Uterus (tissue), 4 donors: ENCODE results near the gene ZNF823. TPM values are rescaled to one million over a fixed set of nuclear protein-coding genes. Genes with fewer than 3 reads are reported as not detected.

Source experiments
- DNase-seq, 2 donors: peaks; one replicate each; pipeline ENCODE4 v3.0.0-alpha.2; 2019 to 2020
- H3K27ac ChIP-seq, 2 donors: fragments of 200-600 bp; sonication (generic); 1 replicate in 1 of 2; 2 replicates in 1 of 2; pipeline ENCODE4 v1.5.1; 2016 to 2018
- H3K27me3 ChIP-seq, 2 donors: fragments of 200-600 bp; sonication (generic); one replicate each; pipeline ENCODE4 v1.5.1; 2018 to 2019; ENCODE audit warnings: control low read depth in 1 of 2
- H3K36me3 ChIP-seq, 2 donors: fragments of 200-600 bp; sonication (generic); one replicate each; pipeline ENCODE4 v1.5.1; 2019; ENCODE audit warnings: control low read depth in 1 of 2
- H3K4me1 ChIP-seq, 2 donors: fragments of 200-600 bp; sonication (generic); one replicate each; pipeline ENCODE4 v1.5.1; 2018 to 2019; ENCODE audit warnings: control low read depth in 1 of 2
- H3K4me3 ChIP-seq, 2 donors: fragments of 200-600 bp; sonication (generic); 1 replicate in 1 of 2; 2 replicates in 1 of 2; pipeline ENCODE4 v1.5.1; 2018 to 2019; ENCODE audit warnings: mild to moderate bottlenecking in 1 of 2
- H3K9me3 ChIP-seq, 2 donors: fragments of 200-600 bp; sonication (generic); one replicate each; pipeline ENCODE4 v1.5.1; 2019; ENCODE audit warnings: control low read depth in 1 of 2
- CTCF ChIP-seq, 4 experiments: fragments of 200-600 bp in 2 of 4; fragments of 450-650 bp in 2 of 4; sonication (generic) in 2 of 4; IDR thresholded peaks; one replicate each; pipeline ENCODE4 v1.5.1; 2016 to 2019; ENCODE audit warnings: antibody characterized with exemption in 4 of 4, mild to moderate bottlenecking in 2 of 4, moderate library complexity in 1 of 4
- POLR2A ChIP-seq, 2 donors: fragments of 450-650 bp; IDR thresholded peaks; one replicate each; pipeline ENCODE4 v1.6.1; 2016; ENCODE audit warnings: antibody characterized with exemption in 2 of 2, mild to moderate bottlenecking in 1 of 2, moderate library complexity in 1 of 2
- intact Hi-C: fragments of 100-400 bp; cut with DNase I; formaldehyde crosslinking; loops from one replicate; pipeline ENCODE4 v1.15.1; 2023; ENCODE audit warnings: low total_unique reads
- total RNA-seq, 4 donors: library from RNA; depleted of rRNA in 3 of 4; stranded (reverse); fragments of >200 nt in 3 of 4; gene quantifications; one replicate each; pipeline versions ENCODE4 v1.1.0 to v1.2.4, GENCODE V29; 2014 to 2023
- donor health status: DM: yes; HTN: yes; CAD: no.

The ZNF823 gene
- total RNA-seq, 4 donors from 2014 or later: 3.2 to 24.1 (median 20.0) TPM

DNA sequence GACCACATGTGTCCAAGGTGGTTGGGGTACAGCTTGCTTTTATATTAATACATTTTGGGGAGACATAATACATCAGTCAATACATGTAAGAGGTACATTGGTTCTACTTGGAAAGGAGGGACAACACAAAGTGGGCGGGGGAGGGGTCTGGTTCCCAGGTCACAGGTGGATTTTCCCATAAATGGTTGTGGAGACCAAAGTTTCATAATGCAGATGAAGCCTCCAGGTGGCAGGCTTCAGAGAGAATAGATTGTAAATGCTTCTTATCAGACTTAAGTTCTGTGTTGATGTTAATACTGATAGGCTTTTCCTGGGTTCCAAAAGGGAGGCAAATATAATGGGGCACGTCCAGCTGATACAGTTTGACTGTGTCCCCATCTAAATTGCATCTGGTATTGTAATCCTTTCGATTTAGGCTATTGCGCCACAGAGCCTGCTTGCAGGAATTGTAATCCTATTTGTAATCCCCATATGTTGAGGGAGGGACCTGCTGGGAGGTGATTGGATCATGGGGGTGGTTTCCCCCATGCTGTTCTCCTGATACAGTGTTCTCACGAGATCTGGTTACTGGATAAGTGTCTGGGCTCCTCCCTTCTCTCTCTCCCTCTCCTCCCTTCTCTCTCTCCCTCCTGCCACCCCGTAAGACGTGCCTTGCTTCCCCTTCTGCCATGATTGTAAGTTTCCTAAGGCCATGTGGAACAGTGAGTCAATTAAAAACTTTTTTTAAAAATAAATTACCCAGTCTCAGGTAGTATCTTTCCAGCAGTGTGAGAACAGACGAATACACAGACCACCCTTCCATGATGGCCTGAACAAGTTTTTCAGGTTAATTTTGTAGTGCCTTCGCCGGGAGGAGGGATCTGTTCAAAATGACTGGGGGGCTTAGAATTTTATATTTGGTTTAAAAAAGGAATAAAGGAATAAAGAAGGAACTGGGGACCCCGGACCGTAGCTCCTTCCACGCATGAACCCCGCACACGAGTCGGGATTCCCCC, 44.9 kb downstream of the ZNF823 start:
- peak overlapping the region; percentile 61 to 65 for H3K27ac ChIP-seq
- H3K4me3 ChIP-seq: peak overlapping the region; percentile 69 to 76
- DNase-seq: no peak
- intact Hi-C loops: no loop called here
- H3K4me1 ChIP-seq: no peaks in the 10 kb centered on the region
- H3K27me3 ChIP-seq: no peaks in the 10 kb centered on the region
- no peaks in the 10 kb centered on the region for H3K36me3 ChIP-seq
- H3K9me3 ChIP-seq: no peaks in the 10 kb centered on the region
- TF ChIP-seq CTCF (IDR thresholded peaks at IDR 0.05) (no peak), POLR2A (IDR thresholded peaks at IDR 0.05) (no peak)

DNA sequence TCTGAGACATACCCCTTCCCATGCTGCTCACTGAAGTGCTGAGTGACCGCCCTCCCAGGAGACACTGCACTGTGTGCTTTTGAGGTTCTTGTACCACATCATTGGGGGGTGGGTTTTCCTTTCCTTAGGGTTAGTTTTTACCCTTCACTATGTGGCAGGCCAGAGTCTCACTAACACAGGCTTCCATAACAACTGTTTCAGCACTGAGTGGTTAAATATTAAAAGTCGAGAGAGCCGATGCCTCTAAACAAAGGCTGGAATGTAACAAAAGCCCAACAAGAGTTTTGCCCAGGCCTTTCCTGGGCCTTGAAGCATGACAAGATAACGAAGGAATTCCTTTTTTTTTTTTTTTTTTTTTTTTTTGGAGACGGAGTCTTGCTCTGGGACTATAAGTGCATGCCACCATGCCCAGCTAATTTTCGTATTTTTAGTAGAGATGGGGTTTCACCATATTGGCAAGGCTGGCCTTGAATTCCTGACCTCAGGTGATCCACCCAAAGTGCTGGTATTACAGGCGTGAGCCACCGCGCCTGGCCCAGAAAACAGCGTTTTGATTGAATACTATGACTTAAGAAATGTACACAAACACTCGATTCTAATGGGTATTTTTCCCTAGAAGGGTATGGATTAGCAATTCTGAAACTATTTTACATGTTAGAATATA, 46.5 kb downstream of the ZNF823 start:
- H3K4me3 ChIP-seq: no peak overlapping the region
- TF ChIP-seq POLR2A (IDR thresholded peaks at IDR 0.05) (no peak), CTCF (IDR thresholded peaks at IDR 0.05) (no peak)
- intact Hi-C loops: no loop called here
- no peaks in the 10 kb centered on the region for H3K36me3 ChIP-seq
- H3K27me3 ChIP-seq: no peaks in the 10 kb centered on the region
- H3K4me1 ChIP-seq: no peaks in the 10 kb centered on the region
- H3K27ac ChIP-seq: no peak overlapping the region
- no peaks in the 10 kb centered on the region for H3K9me3 ChIP-seq
- no peak for DNase-seq

DNA sequence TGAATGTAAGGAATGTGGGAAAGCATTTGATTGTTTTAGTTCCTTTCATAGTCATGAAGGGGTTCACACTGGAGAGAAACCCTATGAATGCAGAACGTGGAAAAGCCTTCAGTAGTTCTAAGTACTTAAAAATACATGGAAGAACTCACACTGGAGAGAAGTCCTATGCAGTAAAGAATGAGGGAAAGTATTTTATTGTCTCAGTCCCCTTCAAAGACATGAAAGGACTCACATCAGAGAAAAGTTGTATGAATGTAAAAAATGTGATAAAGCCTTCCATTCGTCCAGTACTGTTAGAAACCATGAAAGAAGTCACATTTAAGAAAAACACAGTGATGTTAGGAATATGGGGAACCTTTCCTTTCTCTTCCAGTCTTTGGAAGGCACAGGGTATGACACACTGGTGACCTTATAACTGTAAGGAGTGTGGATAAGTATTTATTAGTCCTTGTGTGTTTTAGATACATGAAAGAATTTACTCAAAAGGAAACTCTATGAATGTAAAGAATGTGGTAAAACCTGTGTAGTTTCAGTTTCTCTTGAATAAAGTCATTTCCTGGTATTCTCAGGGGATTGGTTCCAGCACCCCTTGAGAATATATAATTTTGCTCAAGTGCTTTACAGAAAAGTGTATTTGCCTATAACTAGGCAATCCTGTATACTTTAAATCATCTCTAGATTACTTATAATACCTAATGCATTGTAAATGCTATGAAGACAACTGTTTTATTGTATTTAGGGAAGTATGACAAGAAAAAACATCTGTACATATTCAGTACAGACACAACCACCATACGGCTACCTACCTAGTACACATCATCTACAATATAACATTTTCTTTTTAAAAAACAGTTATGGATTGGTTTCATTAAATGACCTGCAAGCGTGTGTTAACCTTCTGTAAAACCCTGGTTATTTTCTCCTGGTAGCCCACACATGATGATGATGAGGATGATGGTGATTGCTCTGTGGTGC, 52.8 kb downstream of the ZNF823 start:
- no peak overlapping the region for H3K27ac ChIP-seq
- H3K4me1 ChIP-seq: no peaks in the 10 kb centered on the region
- no peak for DNase-seq
- H3K27me3 ChIP-seq: no peaks in the 10 kb centered on the region
- H3K36me3 ChIP-seq: no peaks in the 10 kb centered on the region
- no peak overlapping the region for H3K4me3 ChIP-seq
- H3K9me3 ChIP-seq: peaks cover 0 to 5% of the 10 kb centered on the region in 2 donors
- intact Hi-C loops: no loop called here
- no peak for TF ChIP-seq POLR2A (IDR thresholded peaks at IDR 0.05)
- TF ChIP-seq CTCF (IDR thresholded peaks at IDR 0.05): no peak

DNA sequence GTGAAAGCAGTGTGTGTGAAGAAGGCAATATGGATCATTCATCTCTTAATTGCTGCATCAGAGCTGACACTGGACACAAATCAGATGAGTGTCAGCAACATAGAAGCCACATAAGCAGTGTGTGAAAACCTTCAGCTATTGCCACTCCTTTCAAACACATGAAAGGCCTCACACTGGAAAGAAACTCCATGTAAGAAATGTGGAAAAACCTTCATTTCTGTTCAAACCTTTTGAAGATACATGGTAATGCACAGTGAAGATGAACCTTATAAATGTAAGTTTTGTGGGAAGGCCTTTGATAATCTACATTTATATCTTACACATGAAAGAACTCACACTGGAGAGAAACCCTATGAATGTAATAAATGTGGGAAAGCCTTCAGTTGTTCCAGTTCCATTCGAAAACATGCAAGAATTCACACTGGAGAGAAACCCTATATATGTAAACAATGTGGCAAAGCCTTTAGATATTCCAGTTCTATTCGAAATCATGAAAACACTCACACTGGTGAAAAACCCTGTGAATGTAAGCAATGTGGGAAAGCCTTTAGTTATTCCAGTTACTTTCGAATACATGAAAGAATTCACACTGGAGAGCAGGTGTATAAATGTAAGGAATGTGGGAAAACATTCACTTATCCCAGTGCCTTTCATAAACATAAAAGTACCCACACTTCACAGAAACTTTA, 53.6 kb downstream of the ZNF823 start:
- H3K27ac ChIP-seq: no peak overlapping the region
- TF ChIP-seq POLR2A (IDR thresholded peaks at IDR 0.05): no peak
- TF ChIP-seq CTCF (IDR thresholded peaks at IDR 0.05): no peak
- peaks cover 0 to 6% of the 10 kb centered on the region in 2 donors for H3K9me3 ChIP-seq
- intact Hi-C loops: no loop called here
- H3K4me3 ChIP-seq: no peak overlapping the region
- no peaks in the 10 kb centered on the region for H3K36me3 ChIP-seq
- no peaks in the 10 kb centered on the region for H3K4me1 ChIP-seq
- H3K27me3 ChIP-seq: no peaks in the 10 kb centered on the region
- DNase-seq: no peak
